Measurements from ENCODE around the gene OS9.
"Not testable (repeated sequence)": the region's sequence is repeated elsewhere in the genome, so short reads cannot be mapped to it uniquely, and the experiment has no call there.

The OS9 gene

DNA sequence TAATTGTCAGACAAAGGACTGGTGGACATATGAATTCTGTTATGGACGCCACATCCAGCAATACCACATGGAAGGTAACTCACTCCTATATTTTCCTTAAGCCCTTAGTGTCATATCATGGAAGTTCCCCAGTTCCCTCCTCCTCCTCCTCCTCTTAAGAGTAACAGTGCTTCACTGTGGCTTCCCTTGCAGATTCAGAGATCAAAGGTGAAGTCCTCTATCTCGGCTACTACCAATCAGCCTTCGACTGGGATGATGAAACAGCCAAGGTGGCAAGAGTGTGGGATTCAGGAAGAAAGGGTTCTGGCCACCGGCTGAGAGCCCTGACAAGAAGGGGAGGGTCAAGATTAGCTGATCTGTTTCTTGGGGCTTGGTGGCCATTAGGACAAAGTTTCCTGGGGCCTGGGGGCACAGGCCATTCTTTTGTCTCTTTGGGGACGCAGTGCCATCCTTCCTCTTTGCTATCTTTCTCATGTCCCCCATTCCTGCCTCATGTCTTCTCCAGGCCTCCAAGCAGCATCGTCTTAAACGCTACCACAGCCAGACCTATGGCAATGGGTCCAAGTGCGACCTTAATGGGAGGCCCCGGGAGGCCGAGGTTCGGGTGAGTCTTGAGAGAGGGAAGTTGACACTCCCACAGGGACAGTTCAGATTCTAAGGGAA is 2.0 kb downstream of the OS9 start:
- no peak for DNase-seq

DNA sequence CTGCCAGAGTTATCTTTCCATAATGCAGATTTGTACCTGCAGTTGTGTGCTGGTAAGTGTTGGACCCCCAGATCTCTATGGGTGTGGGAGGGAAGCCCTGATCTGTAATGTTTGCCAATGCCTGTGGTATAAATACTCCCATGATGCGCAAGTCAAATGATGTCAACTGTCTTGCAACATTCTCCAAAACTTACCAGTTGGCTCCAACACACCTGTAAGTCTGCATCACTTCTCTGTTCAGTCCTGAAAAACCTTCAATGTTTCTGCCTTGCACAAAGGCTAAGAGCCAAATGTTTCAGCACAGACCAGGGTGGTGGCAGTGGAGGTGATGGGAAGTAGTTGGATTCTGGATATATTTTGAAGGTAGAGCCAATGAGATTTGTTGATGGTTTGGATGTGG is 3.1 kb downstream of the OS9 start:
- no peak for DNase-seq

DNA sequence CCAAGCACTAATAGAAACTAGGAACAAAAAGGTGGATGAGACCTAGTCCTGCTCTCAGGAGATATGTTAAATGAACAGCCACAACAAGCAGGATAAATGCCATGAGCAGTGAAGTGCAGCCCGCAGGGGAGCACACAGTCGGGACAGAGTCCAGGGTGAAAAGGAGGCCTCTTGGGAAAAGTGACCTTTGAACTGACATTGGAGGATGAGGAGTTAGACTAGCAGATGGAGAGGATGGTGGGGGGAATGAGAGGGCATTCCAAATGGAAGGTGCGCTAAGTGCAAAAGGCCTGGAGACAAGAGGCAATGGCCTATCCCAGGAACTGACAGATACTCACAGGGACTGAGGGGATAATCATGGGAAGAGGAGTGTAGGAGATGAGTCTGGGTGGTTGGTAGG is 4.5 kb downstream of the OS9 start:
- no peak for DNase-seq

DNA sequence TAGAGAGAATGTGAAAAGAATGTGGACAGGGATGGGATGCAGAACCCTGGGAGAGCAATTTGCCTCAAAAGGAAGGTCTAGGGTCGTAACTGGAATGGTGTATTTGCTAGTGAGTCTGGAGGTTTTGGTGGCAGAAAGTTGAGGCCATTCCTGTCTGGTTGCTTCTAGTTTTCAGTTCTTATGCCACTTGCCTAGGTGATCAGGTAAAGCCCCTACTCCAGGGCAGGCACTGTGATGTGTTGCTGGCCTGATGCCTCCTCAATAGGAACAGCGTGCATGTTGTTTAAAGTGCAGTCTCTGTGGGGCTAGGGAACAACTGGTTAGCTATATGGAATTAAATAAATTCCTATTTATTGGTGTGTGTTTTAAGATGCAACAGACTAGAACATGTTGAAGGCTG is 6.4 kb downstream of the OS9 start:
- DNase-seq, result no peak

DNA sequence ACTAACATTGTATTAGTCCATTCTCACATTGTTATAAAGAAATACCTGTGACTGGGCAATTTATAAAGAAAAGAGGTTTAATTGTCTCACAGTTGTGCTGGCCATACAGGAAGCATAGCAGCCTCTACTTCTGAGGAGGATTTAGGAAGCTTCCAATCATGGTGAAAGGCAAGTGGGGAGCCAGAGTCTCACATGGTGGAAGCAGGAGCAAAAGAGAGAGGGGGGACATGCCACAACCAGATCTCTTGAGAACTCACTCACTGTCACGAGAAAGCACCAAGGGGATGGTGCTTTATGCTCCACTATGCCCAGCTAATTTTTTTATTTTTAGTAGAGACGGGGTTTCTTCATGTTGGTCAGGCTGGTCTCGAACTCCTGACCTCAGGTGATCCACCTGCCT is 13.3 kb downstream of the OS9 start:
- DNase-seq, result no peak

DNA sequence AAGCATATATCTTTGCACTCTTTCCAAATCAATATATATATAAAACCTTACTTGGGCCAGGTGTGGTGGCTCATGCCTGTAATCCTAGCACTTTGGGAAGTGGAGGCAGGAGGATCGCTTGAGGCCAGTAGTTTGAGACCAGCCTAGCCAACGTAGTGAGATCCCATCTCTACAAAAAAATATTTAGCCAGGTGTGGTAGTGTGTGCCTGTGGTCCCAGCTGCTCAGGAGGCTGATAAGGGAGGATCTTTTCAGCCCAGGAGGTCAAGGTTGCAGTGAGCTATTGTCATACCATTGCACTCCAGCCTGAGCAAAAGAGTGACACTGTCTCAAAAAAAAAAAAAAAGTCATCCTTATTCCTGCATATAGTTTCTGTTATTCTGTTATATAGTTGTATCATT is 14.4 kb downstream of the OS9 start:
- DNase-seq, result no peak

DNA sequence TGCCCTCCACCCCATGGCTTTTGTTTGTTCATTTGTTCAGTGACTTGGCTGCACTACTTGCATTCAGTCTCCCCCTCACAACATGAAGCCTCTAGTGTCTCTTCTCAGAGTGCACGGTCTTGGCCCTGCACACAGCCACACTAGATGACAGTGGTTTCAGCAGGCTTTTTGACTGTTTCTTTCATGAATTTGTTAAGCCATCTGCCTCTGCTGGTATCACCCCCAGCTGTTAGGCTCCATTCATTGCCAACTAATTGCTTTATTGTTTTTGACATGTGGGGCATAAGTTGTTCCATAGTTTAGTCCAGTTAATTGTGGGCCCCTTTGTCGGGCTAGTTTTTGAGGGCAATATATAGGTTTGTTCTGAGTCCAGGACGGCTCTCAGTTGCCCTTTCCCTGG is 18.8 kb downstream of the OS9 start:
- DNase-seq, result no peak

DNA sequence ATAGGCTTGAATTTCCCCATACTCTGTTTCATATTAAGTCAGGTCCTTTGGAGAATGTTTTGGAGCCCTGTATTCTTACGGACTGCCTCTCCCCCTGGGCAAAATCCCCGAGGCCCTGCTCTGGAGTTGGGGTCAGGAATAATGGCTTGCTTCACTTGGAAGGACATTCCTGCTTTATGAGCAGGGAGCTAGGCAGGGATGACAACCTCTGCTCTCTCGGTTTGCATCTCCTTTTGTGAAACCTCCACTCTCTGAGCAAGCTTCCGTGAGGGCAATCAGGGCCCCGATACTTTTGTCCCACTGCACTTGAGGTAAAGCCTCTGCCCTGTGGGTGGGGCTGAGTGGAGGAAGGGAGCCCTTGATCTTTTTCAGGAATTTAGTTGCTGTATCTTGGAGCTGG is 19.3 kb downstream of the OS9 start:
- DNase-seq, result no peak

DNA sequence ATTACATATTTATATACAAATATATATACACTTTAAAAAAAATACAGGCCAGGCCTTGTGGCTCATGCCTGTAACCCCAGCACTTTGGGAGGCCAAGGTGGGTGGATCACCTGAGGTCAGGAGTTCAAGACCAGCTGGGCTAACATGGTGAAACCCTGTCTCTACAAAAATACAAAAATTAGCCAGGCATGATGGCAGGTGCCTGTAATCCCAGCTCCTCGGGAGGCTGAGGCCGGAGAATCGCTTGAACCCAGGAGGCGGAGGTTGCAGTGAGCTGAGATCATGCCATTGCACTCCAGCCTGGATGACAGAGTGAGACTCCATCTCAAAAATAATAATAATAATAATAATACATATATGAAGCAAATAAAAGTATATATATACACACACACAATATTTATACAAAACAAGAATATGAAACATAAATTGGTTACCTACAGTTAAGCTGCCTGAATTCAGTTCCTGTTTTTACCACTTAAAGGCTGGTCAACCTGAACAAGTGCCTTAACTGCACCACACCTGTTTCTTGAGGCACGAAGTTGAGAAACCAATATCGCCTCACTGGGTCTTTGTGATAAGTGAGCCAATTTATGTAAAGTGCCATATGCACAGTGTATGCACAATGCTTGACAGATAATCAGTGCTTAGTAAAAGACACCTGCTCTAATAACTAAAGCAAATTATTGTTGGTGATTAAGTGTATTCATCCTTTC is 21.3 kb downstream of the OS9 start:
- not testable (repeated sequence) for DNase-seq

DNA sequence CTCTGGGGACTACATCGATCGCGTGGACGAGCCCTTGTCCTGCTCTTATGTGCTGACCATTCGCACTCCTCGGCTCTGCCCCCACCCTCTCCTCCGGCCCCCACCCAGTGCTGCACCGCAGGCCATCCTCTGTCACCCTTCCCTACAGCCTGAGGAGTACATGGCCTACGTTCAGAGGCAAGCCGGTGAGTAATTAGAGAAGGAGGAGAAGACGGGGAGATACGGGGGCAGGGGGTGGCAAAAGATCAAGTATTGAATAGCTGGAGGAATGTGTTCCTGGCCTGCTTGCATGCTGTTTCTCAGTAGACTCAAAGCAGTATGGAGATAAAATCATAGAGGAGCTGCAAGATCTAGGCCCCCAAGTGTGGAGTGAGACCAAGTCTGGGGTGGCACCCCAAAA is 21.9 kb downstream of the OS9 start:
- DNase-seq, result no peak

DNA sequence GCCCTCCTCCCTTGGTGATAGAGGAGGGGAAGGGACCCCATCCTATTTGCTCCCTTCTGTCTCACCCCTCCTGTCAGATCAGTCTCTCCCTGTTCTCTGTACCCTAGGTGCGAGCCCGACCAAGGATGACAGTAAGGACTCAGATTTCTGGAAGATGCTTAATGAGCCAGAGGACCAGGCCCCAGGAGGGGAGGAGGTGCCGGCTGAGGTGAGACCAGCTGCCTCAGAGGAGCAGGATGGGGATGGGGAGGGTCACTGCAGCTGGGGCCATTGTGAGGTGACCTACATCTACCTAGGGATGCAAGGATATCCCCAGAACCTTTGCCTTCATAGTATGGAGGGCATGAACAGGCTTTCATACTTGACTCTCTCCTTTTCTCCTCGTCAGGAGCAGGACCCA is 22.4 kb downstream of the OS9 start:
- DNase-seq, result no peak

DNA sequence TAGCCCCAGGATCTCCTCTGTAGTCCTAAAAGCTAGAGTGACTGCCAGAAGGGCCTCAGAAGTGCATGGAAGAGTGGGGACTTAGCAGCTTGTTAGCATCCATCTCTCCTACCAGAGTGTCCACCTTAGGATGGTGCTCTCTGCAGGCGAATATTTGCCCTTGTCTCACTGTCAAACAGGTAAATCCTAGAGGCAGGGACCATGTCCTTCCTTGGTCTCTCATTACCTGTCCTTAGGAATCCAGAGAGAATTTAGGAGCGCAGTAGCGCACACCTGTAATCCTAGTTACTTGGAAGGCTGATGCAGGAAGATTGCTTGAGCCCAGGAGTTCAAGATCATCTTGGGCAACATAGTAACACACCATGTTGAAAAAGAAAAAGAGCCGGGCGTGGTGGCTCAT is 23.2 kb downstream of the OS9 start:
- no peak for DNase-seq

DNA sequence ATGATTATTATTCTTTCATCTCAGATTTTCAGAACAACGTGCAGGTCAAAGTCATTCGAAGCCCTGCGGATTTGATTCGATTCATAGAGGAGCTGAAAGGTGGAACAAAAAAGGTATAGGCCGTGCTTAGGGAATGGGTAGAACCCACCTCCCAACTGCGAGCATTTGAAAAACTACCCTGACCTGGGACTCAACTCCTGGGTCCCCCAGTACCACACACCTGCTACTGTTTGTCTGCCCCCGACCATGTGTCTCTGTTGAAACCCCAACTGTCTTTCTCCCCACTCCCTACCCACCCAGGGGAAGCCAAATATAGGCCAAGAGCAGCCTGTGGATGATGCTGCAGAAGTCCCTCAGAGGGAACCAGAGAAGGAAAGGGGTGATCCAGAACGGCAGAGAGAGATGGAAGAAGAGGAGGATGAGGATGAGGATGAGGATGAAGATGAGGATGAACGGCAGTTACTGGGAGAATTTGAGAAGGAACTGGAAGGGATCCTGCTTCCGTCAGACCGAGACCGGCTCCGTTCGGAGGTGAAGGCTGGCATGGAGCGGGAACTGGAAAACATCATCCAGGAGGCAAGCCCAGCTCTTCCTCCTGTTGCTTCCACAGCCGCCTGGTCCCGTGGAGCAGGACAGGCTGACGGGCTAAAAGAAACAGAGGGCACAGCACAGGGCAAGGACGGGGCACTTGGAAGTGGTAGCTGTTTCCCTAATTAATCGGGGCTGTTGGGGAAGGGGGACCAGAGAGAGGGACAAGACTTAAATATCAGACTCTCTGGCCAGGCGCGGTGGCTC is 24.1 kb downstream of the OS9 start:
- DNase-seq, result no peak

DNA sequence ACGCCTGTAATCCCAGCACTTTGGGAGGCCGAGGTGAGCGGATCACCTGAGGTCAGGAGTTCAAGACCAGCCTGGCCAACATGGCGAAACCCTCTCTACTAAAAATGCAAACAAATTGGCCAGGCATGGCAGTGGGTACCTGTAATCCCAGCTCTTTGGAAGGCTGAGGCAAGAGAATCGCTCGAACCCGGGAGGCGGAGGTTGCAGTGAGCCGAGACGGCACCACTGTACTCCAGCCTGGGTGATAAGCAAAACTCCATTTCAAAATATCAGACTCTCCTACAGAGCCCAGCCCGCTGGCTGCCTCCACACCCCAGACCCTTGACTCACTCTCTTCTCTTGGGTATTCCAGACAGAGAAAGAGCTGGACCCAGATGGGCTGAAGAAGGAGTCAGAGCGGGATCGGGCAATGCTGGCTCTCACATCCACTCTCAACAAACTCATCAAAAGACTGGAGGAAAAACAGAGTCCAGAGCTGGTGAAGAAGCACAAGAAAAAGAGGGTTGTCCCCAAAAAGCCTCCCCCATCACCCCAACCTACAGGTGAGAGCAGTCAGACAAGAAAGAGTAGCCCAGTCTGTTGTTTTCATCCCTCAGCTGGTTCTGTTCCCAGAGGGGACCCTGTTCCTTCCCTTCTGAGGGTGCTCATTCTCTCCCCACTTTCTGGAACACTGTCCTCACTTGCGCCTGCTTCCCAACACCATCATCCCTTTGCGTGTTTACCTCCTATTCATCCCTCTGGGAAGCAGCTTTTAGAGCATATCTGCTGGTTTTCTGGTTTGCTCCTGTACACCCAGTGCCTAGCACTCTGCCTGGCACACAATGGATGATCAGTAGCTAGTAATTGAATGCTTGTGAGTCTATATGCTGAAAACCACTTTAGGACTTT is 25.0 kb downstream of the OS9 start:
- no peak for DNase-seq

DNA sequence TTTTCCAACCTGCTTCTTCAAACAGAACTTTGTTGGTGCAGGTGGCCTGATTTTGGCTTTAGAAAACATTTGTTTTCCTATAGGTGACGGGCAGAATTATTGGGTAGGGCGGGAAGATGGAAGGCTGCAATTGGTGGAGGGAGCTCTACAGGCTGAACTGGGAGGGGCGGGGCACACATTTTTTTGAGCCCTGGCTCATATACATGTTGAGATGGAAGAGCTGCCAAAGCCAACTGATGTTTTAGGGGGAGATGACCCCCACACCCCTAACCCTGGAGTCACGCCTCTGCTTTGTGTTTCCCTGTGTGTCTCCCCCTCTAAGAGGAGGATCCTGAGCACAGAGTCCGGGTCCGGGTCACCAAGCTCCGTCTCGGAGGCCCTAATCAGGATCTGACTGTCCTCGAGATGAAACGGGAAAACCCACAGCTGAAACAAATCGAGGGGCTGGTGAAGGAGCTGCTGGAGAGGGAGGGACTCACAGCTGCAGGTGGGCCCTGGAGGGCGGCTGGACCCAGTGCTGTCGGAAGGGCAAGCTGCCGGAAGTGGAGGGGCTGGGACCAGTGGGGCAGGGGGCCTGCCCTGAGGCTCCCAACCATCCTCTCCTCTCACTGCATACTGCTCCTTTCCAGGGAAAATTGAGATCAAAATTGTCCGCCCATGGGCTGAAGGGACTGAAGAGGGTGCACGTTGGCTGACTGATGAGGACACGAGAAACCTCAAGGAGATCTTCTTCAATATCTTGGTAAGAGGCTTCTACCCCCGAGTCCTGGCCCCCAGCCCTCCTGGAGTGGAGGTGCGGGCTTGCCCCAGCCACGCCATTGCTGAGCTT is 26.1 kb downstream of the OS9 start:
- no peak for DNase-seq

DNA sequence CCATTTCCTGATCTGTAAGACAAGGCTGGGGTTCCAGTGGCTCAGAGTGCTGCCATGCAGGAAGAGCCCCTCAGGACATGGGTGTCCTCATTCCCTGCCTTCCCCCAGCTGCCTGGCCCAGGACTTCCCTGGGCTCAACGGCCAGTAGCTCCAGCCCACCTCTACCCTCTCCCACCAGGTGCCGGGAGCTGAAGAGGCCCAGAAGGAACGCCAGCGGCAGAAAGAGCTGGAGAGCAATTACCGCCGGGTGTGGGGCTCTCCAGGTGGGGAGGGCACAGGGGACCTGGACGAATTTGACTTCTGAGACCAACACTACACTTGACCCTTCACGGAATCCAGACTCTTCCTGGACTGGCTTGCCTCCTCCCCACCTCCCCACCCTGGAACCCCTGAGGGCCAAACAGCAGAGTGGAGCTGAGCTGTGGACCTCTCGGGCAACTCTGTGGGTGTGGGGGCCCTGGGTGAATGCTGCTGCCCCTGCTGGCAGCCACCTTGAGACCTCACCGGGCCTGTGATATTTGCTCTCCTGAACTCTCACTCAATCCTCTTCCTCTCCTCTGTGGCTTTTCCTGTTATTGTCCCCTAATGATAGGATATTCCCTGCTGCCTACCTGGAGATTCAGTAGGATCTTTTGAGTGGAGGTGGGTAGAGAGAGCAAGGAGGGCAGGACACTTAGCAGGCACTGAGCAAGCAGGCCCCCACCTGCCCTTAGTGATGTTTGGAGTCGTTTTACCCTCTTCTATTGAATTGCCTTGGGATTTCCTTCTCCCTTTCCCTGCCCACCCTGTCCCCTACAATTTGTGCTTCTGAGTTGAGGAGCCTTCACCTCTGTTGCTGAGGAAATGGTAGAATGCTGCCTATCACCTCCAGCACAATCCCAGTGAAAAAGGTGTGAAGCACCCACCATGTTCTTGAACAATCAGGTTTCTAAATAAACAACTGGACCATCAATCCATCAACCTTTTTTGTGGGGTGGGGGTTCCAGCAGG is 27.0 kb downstream of the OS9 start:
- DNase-seq, result no peak

DNA sequence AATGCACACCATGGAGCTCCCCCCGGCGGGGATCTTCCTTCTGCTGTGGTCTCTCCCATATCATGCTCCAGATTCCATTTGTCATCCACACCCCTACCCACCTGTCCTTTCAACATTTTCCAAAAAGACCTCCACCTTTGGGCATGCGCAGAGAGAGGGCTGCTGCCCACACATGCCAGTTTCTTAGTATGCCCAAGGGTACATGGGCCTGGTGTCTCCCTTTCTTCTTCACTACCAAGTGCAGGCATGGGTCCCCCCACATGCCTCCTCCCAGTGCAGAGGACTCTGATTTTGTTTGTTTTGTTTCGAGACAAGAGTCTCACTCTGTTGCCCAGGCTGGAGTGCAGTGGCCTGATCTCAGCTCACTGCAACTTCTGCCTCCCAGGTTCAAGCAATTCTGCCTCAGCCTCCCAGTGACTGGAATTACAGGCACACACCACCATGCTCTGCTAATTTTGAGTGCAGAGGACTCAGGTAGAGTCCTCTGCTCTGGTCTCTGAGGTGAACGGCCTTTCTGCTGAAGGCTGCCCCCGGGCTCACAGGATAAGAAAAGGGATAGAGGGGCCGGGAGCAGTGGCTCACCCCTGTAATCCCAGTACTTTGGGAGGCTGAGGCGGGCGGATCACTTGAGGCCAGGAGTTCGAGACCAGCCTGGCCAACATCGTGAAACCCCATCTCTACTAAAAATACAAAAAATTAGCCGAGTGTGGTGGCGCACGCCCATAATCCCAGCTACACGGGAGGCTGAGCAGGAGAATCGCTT is 28.1 kb downstream of the OS9 start:
- DNase-seq, result not testable (repeated sequence)

DNA sequence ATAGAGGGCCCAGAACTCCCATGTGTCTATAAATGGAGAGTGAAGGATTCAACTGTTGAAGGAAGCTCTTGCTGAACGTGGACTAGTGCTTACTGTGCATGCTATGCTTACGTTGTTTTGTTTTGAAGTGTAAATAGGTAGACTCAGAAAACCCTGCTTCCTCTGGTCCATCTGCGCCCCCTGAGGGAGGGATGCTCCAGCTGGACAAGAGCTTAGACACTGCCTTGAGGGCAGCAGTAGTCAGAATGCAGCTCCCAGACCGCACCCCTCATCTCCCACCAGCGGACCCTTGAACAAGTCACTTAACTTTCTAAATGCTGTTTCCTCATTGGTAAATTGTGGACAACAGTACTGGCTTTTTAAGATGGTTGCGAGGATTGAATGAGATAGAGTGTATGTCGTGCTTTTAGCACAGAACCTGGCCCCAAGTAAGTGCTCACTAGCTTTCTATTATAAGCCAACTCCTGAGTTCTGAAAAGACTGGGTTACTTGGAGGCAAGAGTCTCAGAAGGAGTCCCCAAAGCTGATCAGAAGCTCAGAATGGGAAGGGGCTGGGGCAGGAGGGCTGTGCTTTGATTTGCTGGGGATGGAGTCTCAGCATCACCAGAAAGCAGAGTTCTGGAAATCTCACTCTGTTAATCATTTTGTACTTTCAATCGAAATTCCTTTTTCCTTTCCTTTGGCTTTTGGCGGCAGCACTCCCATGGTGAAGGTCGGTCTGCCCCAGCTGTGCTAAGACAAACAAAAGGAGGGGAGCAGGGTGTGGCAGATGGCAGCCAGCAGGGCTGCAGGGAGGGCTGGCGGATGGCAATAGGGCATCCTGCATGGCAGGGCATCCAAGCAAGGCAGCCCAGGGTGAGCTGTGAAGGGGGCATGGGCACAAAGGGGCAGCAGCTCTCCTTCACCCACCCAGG is 29.0 kb downstream of the OS9 start:
- DNase-seq, result no peak

DNA sequence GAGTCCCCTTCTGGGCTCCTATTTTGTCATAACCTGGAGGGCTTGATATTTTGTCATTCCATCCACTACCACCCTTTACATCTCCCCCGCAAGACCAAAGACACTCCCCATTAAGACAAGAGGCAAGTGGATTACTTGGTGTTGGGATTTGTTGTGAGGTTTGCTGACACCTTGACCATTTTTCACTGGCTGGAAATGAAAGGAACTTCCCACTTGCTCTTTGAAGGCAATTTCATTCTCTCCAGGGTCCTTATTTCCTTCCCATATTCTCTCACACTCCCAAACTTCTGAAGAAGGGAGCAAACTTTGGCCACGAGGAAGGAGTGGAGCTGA is 29.7 kb downstream of the OS9 start:
- no peak for DNase-seq

Data from NCI-H1092 treated with DMSO at 0.1 percent for 48 hours (cell line).